Neural progenitor cell (in vitro differentiated cells): ENCODE results near the gene PPP3R1.

ENCODE experiments used
- EZH2 ChIP-seq: fragments of 200-600 bp; sonication (generic); IDR thresholded peaks from 2 replicates; pipeline ENCODE4 v1.6.1; 2017; ENCODE audit warnings: antibody characterized with exemption, mild to moderate bottlenecking, moderate library complexity
- EZH2phosphoT487 ChIP-seq: fragments of 200-600 bp; sonication (generic); IDR thresholded peaks from 2 replicates; pipeline ENCODE4 v1.6.1; 2017; ENCODE audit warnings: antibody characterized with exemption
- TF ChIP-seq, protein P1 (sequence below): fragments of 200-600 bp; sonication (generic); IDR thresholded peaks from 2 replicates; pipeline ENCODE4 v1.5.1; 2017; ENCODE audit warnings: antibody characterized with exemption, mild to moderate bottlenecking

GRCh38 chr2:68177541-68177940 lies 74.8 kb downstream of the PPP3R1 start:
- no peak for TF ChIP-seq EZH2
- TF ChIP-seq, protein P1, sequence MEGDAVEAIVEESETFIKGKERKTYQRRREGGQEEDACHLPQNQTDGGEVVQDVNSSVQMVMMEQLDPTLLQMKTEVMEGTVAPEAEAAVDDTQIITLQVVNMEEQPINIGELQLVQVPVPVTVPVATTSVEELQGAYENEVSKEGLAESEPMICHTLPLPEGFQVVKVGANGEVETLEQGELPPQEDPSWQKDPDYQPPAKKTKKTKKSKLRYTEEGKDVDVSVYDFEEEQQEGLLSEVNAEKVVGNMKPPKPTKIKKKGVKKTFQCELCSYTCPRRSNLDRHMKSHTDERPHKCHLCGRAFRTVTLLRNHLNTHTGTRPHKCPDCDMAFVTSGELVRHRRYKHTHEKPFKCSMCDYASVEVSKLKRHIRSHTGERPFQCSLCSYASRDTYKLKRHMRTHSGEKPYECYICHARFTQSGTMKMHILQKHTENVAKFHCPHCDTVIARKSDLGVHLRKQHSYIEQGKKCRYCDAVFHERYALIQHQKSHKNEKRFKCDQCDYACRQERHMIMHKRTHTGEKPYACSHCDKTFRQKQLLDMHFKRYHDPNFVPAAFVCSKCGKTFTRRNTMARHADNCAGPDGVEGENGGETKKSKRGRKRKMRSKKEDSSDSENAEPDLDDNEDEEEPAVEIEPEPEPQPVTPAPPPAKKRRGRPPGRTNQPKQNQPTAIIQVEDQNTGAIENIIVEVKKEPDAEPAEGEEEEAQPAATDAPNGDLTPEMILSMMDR: no peak
- no peak for TF ChIP-seq EZH2phosphoT487
